ENCODE results near the gene GUCY1A1.

GUCY1A1 gene

DNA sequence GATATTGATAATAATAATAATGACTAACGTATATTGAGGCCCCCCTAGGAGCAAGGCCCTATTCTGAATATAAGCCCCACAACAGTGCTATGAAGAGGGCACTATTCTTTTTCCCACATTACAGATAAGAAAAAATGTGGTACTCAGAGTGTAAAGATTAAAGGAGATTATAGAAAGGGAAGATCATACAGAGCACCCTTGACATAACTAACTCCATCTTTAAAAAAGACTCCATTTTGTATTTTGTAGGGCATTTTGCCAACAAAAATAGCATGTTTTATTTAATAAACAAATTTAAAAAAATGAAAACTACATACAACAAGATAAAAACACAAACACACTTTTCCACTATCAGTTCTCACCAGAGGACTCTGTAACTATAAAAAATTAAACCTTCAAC, 42.1 kb downstream of the GUCY1A1 start:
- Histone ChIP-seq H3K4me1 (peaks cover 0 to 26% (median 5%) of the 10 kb centered on the region in 4 donors), H3K4me3 (no peak overlapping the region), H3K27ac (no peak overlapping the region), H3K9me3 (no peaks in the 10 kb centered on the region), H3K27me3 (no peaks in the 10 kb centered on the region), H3K36me3 (peaks cover 7 to 18% (median 16%) of the 10 kb centered on the region in 3 donors)
- intact Hi-C loops (cut with DNase I; ENCODE audit: low total_unique reads): no loop called here
- DNase-seq: no peak
- TF ChIP-seq, protein P1, sequence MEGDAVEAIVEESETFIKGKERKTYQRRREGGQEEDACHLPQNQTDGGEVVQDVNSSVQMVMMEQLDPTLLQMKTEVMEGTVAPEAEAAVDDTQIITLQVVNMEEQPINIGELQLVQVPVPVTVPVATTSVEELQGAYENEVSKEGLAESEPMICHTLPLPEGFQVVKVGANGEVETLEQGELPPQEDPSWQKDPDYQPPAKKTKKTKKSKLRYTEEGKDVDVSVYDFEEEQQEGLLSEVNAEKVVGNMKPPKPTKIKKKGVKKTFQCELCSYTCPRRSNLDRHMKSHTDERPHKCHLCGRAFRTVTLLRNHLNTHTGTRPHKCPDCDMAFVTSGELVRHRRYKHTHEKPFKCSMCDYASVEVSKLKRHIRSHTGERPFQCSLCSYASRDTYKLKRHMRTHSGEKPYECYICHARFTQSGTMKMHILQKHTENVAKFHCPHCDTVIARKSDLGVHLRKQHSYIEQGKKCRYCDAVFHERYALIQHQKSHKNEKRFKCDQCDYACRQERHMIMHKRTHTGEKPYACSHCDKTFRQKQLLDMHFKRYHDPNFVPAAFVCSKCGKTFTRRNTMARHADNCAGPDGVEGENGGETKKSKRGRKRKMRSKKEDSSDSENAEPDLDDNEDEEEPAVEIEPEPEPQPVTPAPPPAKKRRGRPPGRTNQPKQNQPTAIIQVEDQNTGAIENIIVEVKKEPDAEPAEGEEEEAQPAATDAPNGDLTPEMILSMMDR (IDR thresholded peaks at IDR 0.05): no peak

DNA sequence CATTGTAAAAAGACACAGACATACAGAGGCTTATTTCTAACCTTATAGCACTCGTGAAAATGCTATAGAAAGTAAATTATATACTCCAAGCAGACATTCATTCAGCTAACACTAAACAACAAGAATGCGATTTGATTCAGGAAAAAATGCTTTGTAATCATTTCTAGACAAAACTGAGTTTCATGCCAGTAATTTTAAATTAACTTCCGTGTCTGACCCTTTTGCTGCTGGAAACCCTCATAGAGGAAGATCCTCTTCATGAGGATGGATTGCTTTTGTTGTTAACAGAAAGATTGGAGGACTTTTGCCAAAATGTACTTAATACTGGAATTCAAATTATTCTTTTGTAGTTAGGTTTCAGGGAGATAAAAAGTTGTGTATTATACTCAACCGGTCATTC, 43.3 kb downstream of the GUCY1A1 start:
- Histone ChIP-seq H3K9me3 (no peaks in the 10 kb centered on the region), H3K27ac (no peak overlapping the region), H3K27me3 (no peaks in the 10 kb centered on the region), H3K36me3 (peaks cover 7 to 18% (median 16%) of the 10 kb centered on the region in 3 donors), H3K4me3 (no peak overlapping the region), H3K4me1 (peaks cover 0 to 17% (median 5%) of the 10 kb centered on the region in 4 donors)
- TF ChIP-seq, protein P1 (IDR thresholded peaks at IDR 0.05): no peak
- DNase-seq: no peak
- intact Hi-C loops (cut with DNase I; ENCODE audit: low total_unique reads): no loop called here

DNA sequence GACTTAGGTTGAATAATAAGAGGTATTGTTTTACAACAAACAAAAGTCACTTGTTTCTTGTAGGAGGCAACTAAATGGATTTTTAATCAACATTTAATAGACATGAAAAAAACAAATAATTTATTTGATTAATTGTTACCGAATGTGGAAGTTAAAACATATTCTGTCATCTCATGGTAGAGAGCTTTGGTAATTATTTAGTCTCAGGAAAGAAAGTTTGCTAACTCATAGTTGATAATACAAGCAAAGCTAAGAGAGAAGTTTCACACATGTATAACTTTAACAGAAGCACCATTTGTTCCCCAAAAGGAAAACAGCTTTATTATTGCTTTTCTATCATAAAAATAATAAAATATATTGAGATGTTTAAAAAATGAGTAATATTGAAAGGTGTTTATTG, 44.9 kb downstream of the GUCY1A1 start:
- peaks cover 0 to under 1% (median 0%) of the 10 kb centered on the region in 4 donors for H3K4me1 ChIP-seq
- intact Hi-C loops (cut with DNase I; ENCODE audit: low total_unique reads): no loop called here
- no peak overlapping the region for H3K27ac ChIP-seq
- H3K9me3 ChIP-seq: no peaks in the 10 kb centered on the region
- H3K27me3 ChIP-seq: no peaks in the 10 kb centered on the region
- no peak overlapping the region for H3K4me3 ChIP-seq
- TF ChIP-seq, protein P1 (IDR thresholded peaks at IDR 0.05): no peak
- no peak for DNase-seq
- peaks cover 7 to 25% (median 16%) of the 10 kb centered on the region in 3 donors for H3K36me3 ChIP-seq

DNA sequence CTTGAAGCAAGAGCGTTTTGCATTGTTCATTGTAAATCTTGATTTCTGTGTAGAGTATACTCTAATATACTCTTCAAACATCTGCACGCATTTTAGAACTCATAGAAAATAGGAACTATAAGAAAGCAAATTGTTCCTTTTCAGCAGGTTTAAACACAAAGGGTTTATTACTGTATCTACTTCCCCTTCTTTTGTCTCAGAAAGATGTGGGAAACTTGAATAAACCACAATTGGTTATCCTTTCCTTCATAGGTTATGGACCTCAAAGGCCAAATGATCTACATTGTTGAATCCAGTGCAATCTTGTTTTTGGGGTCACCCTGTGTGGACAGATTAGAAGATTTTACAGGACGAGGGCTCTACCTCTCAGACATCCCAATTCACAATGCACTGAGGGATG, 46.2 kb downstream of the GUCY1A1 start:
- Histone ChIP-seq H3K4me3 (no peak overlapping the region), H3K27ac (no peak overlapping the region), H3K4me1 (no peaks in the 10 kb centered on the region), H3K27me3 (no peaks in the 10 kb centered on the region), H3K9me3 (no peaks in the 10 kb centered on the region), H3K36me3 (peaks cover 7 to 32% (median 16%) of the 10 kb centered on the region in 3 donors)
- intact Hi-C loops (cut with DNase I; ENCODE audit: low total_unique reads): no loop called here
- no peak for DNase-seq
- TF ChIP-seq, protein P1 (IDR thresholded peaks at IDR 0.05): no peak

DNA sequence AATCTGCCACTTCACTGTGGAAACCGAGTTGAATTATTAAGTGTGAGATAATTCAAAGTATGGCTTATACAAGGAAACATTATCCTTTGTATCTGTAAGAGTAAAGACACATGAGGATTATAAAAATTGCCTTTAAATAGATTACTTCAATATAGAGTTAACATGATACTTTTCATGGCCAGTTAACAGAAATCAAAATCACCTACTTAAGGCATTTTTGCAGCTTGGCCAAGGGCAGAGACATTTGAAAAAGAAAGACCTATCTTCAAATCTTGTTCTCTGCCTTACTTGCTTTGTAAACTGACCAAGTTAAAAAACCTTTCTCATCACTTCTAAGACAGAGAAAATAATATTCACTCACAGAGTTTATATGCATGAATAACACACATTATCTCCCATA, 47.3 kb downstream of the GUCY1A1 start:
- intact Hi-C loops (cut with DNase I; ENCODE audit: low total_unique reads): no loop called here
- H3K27ac ChIP-seq: no peak overlapping the region
- peaks cover 7 to 37% (median 16%) of the 10 kb centered on the region in 3 donors for H3K36me3 ChIP-seq
- TF ChIP-seq, protein P1 (IDR thresholded peaks at IDR 0.05): no peak
- no peaks in the 10 kb centered on the region for H3K27me3 ChIP-seq
- H3K4me3 ChIP-seq: no peak overlapping the region
- no peaks in the 10 kb centered on the region for H3K9me3 ChIP-seq
- no peak for DNase-seq
- H3K4me1 ChIP-seq: no peaks in the 10 kb centered on the region

DNA sequence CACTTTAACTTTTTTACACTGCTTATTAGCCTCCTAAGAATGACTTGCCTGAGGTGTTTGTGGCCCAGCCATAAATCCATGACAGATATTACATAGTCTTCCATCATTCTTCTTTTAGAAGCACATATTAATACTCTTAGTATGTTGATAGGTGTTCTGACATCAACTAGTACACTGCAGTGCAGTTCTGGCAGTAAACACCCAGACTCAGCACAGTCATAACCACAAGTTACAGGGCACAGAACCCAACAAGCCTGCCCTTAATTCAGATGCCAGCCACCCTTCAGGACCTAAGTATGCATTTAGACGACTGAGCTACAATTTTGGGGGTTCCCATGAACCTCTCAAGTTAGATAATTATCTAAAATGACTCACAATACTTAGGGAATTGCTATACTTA, 55.7 kb downstream of the GUCY1A1 start:
- Histone ChIP-seq H3K27me3 (no peaks in the 10 kb centered on the region), H3K4me3 (no peak overlapping the region), H3K4me1 (no peaks in the 10 kb centered on the region), H3K27ac (no peak overlapping the region), H3K36me3 (peaks cover 6 to 24% (median 20%) of the 10 kb centered on the region in 3 donors), H3K9me3 (no peaks in the 10 kb centered on the region)
- intact Hi-C loops (cut with DNase I; ENCODE audit: low total_unique reads): no loop called here
- no peak for DNase-seq
- TF ChIP-seq, protein P1 (IDR thresholded peaks at IDR 0.05): no peak
